ENCODE measurements around the gene SUGP2. TPM values are rescaled to one million over a fixed set of nuclear protein-coding genes. Genes with fewer than 3 reads are reported as not detected.
A peak's percentile ranks its signal among the peaks of the same experiment; 100 is the strongest.

The SUGP2 gene
- total and polyA plus RNA-seq, 2 of the 13 experiments (the other 11 are each of a cell fraction or from before 2014, with no cell fraction given): 40.6 to 57.7 TPM

DNA sequence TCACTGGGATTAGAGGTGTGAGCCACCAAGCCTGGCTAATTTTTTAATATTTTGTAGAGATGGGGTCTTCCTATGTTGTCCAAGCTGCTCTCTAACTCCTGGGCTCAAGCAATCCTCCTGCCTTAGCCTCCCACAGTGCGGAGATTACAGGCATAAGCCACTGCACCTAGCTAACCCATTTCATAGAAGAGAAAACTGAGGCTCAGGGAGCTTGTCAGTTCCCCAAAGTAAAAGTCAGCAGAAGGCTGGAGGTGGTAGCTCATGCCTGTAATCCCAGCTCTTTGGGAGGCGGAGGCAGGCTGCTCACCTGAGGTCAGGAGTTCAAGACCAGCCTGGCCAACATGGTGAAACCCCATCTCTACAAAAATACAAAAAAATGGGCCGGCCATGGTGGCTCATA is 83.5 kb downstream of the SUGP2 start:
- no peak overlapping the region for H3K9ac ChIP-seq (ENCODE audit: insufficient read depth, low read depth, low read length)
- no peak overlapping the region for H3K4me2 ChIP-seq (ENCODE audit: low read depth, low read length)
- BruUV-seq (replicated peaks): no TSS peak
- no peaks in the 10 kb centered on the region for H3K27me3 ChIP-seq (ENCODE audit: control insufficient read depth in 1 of 2, insufficient read depth in 2 of 2, low read length in 2 of 2)
- FAIRE-seq (no peak), ATAC-seq (no peak), DNase-seq (ENCODE audit: low spot score) (no peak)
- no peaks in the 10 kb centered on the region for H3K36me3 ChIP-seq (replicated peaks in 1 of 2; ENCODE audit: control insufficient read depth in 1 of 2, insufficient read depth in 2 of 2, low read length in 2 of 2)
- POLR2A ChIA-PET: interaction anchor here (1.5 kb wide), 1 partner anchor 31 kb away, joined by 4 read pairs; the partner anchor contains the start of genes COPE and DDX49
- no peak overlapping the region for H2AFZ ChIP-seq (ENCODE audit: low read length)
- intact Hi-C loops (cut with micrococcal nuclease; ENCODE audit: unreplicated experiment) (no loop called here), in situ Hi-C loops (cut with HindIII; ENCODE audit: extremely low pct_ligation_motif_present, low pct_unique_long_range_greater_than_20kb) (no loop called here)
- no peak overlapping the region for H3K27ac ChIP-seq (ENCODE audit: extremely low read length, insufficient read depth, low read length)
- peaks cover 28% of the 10 kb centered on the region for H3K4me1 ChIP-seq (ENCODE audit: insufficient read depth, low read length)
- no peaks in the 10 kb centered on the region for H3K79me2 ChIP-seq (ENCODE audit: insufficient read depth, low read length)
- CTCF ChIA-PET (ENCODE audit: low intra/inter-chr PET ratio, low total read pairs): no interaction called here
- 55% methylated on average over 3 of the region's 3 CpGs for WGBS (ENCODE audit: low lambda C conversion rate)
- TF ChIP-seq TFE3 (CRISPR knock-in tag; IDR thresholded peaks at IDR 0.05): no peak
- no peak for TF ChIP-seq MAFG (CRISPR knock-in tag; IDR thresholded peaks at IDR 0.05)
- peak; percentile 86 for TF ChIP-seq ZNF629 (CRISPR knock-in tag; conservative IDR thresholded peaks at IDR 0.05)
- TF ChIP-seq MYPOP (CRISPR knock-in tag; IDR thresholded peaks at IDR 0.05): no peak
- no peak for TF ChIP-seq TEAD3 (CRISPR knock-in tag; optimal IDR thresholded peaks at IDR 0.05; ENCODE audit: borderline replicate concordance)
- no peak for TF ChIP-seq SYNCRIP (IDR thresholded peaks at IDR 0.05; ENCODE audit: insufficient read depth, low read depth, low read length)
- TF ChIP-seq ZMYM3 (CRISPR knock-in tag; IDR thresholded peaks at IDR 0.05): peak; percentile 52
- no peak for TF ChIP-seq RBM22 (optimal IDR thresholded peaks at IDR 0.05; ENCODE audit: low read length)
- no peak for TF ChIP-seq MTERF4 (CRISPR knock-in tag; IDR thresholded peaks at IDR 0.05)
- no peak overlapping the region for H3K4me3 ChIP-seq (replicated peaks in 1 of 3; ENCODE audit: insufficient read depth in 1 of 3, low read depth in 2 of 3, low read length in 3 of 3)
- no peaks in the 10 kb centered on the region for H4K20me1 ChIP-seq (ENCODE audit: insufficient read depth, low read length)
- no peaks in the 10 kb centered on the region for H3K9me3 ChIP-seq (ENCODE audit: low read length)
